ENCODE results near the gene DPYSL4.
"Not testable (repeated sequence)": the region's sequence is repeated elsewhere in the genome, so short reads cannot be mapped to it uniquely, and the experiment has no call there.

The DPYSL4 gene

GRCh38 chr10:132154931-132155330, 31.8 kb upstream of the DPYSL4 start:
- no peak overlapping the region for H3K4me3 ChIP-seq (ENCODE audit: low read depth, low read length)
- TF ChIP-seq CTCF (IDR thresholded peaks at IDR 0.05; ENCODE audit: borderline replicate concordance, insufficient read depth, low read depth, low read length), result no peak

- no peak overlapping the region for H3K4me3 ChIP-seq (ENCODE audit: low read depth, low read length)
- no peak for TF ChIP-seq CTCF (IDR thresholded peaks at IDR 0.05; ENCODE audit: borderline replicate concordance, insufficient read depth, low read depth, low read length)
These were observed 30.9 kb upstream of the DPYSL4 start for GRCh38 chr10:132155723-132156381.

GRCh38 chr10:132156382-132156781, 30.4 kb upstream of the DPYSL4 start:
- no peak overlapping the region for H3K4me3 ChIP-seq (ENCODE audit: low read depth, low read length)
- TF ChIP-seq CTCF (IDR thresholded peaks at IDR 0.05; ENCODE audit: borderline replicate concordance, insufficient read depth, low read depth, low read length), result no peak

GRCh38 chr10:132157101-132157500, 29.6 kb upstream of the DPYSL4 start:
- TF ChIP-seq CTCF (IDR thresholded peaks at IDR 0.05; ENCODE audit: borderline replicate concordance, insufficient read depth, low read depth, low read length), result no peak
- no peak overlapping the region for H3K4me3 ChIP-seq (ENCODE audit: low read depth, low read length)

- no peak overlapping the region for H3K4me3 ChIP-seq (ENCODE audit: low read depth, low read length)
- TF ChIP-seq CTCF (IDR thresholded peaks at IDR 0.05; ENCODE audit: borderline replicate concordance, insufficient read depth, low read depth, low read length), result no peak
These were observed 28.5 kb upstream of the DPYSL4 start for GRCh38 chr10:132158122-132158741.

- TF ChIP-seq CTCF (IDR thresholded peaks at IDR 0.05; ENCODE audit: borderline replicate concordance, insufficient read depth, low read depth, low read length), result no peak
- no peak overlapping the region for H3K4me3 ChIP-seq (ENCODE audit: low read depth, low read length)
These were observed 27.9 kb upstream of the DPYSL4 start for GRCh38 chr10:132158823-132159222.

GRCh38 chr10:132159302-132160230, 27.2 kb upstream of the DPYSL4 start:
- H3K4me3 ChIP-seq (ENCODE audit: low read depth, low read length), result not testable (repeated sequence)

GRCh38 chr10:132160231-132160630, 26.5 kb upstream of the DPYSL4 start:
- not testable (repeated sequence) for H3K4me3 ChIP-seq (ENCODE audit: low read depth, low read length)

- not testable (repeated sequence) for H3K4me3 ChIP-seq (ENCODE audit: low read depth, low read length)
These were observed 25.7 kb upstream of the DPYSL4 start for GRCh38 chr10:132160834-132161622.

Data from GM12875 (cell line).